Measurements from ENCODE around the gene STEAP3. TPM values are rescaled to one million over a fixed set of nuclear protein-coding genes. Genes with fewer than 3 reads are reported as not detected.

STEAP3 gene
- total RNA-seq (1.1 TPM in 2 replicates), polyA plus RNA-seq (1.6 and 1.7 TPM in 2 replicates), polyA minus RNA-seq (1.00 and 1.1 TPM in 2 replicates)
- total RNA-seq (2013), result 0.79 TPM

- H3K4me1 ChIP-seq (ENCODE audit: control insufficient read depth in 2 of 2, insufficient read depth in 2 of 2, low read length in 2 of 2), result peaks cover 6 to 13% of the 10 kb centered on the region in 2 donors
- ChIA-PET POLR2A (no interaction called here), CTCF (interaction anchor here (1.0 kb wide), 1 partner anchor 11 kb away, joined by 3 read pairs; no protein-coding TSS in a partner anchor)
- Mint-ChIP-seq H3K27me3 (peaks cover 33% of the 10 kb centered on the region), H3K9me3 (ENCODE audit: insufficient read depth) (no peaks in the 10 kb centered on the region), H3K27ac (no peak within 1 kb of the TSS), H3K4me1 (peaks cover 6% of the 10 kb centered on the region), H3K4me3 (peak within 1 kb of the TSS; percentile 77)
- no peak for TF ChIP-seq EZH2 (IDR thresholded peaks at IDR 0.05; ENCODE audit: borderline replicate concordance, insufficient read depth, low read depth, low read length, poor library complexity, severe bottlenecking)
- TF ChIP-seq, protein P1, sequence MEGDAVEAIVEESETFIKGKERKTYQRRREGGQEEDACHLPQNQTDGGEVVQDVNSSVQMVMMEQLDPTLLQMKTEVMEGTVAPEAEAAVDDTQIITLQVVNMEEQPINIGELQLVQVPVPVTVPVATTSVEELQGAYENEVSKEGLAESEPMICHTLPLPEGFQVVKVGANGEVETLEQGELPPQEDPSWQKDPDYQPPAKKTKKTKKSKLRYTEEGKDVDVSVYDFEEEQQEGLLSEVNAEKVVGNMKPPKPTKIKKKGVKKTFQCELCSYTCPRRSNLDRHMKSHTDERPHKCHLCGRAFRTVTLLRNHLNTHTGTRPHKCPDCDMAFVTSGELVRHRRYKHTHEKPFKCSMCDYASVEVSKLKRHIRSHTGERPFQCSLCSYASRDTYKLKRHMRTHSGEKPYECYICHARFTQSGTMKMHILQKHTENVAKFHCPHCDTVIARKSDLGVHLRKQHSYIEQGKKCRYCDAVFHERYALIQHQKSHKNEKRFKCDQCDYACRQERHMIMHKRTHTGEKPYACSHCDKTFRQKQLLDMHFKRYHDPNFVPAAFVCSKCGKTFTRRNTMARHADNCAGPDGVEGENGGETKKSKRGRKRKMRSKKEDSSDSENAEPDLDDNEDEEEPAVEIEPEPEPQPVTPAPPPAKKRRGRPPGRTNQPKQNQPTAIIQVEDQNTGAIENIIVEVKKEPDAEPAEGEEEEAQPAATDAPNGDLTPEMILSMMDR (IDR thresholded peaks at IDR 0.05), result no peak
- ATAC-seq (ENCODE audit: low read depth) (peak; percentile 71), DNase-seq (peak; percentile 72)
- H2AFZ ChIP-seq (ENCODE audit: insufficient read depth, low read depth, low read length, poor library complexity, severe bottlenecking), result peak within 1 kb of the TSS; percentile 85
- intact Hi-C loops (cut with micrococcal nuclease), result loop anchor here (5.0 kb wide), 2 partner anchors 144 to 254 kb away; partner anchors contain the start of genes C2orf76 and DBI
- H3K27ac ChIP-seq (ENCODE audit: low read length in 2 of 2), result no peak within 1 kb of the TSS
- no peaks in the 10 kb centered on the region for H3K79me2 ChIP-seq (ENCODE audit: control insufficient read depth, insufficient read depth, low read length)
- H3K36me3 ChIP-seq (replicated peaks in 1 of 2; ENCODE audit: control extremely low read depth in 1 of 2, control insufficient read depth in 1 of 2, extremely low read depth in 1 of 2, insufficient read depth in 2 of 2, low read length in 1 of 2), result no peaks in the 10 kb centered on the region
- under 1% methylated on average over 89 of the region's 89 CpGs for WGBS (ENCODE audit: insufficient coverage)
- peaks cover 0 to 30% (median 6%) of the 10 kb centered on the region in 4 experiments for H3K27me3 ChIP-seq (replicated peaks in 1 of 4; ENCODE audit: control extremely low read depth in 1 of 4, control insufficient read depth in 3 of 4, insufficient read depth in 4 of 4, low read length in 3 of 4)
- H3K4me3 ChIP-seq (ENCODE audit: control extremely low read depth in 1 of 5, extremely low read depth in 1 of 5, insufficient read depth in 1 of 5, low read depth in 2 of 5, low read length in 4 of 5), result peak within 1 kb of the TSS in 4 of 5 experiments; percentile 43 to 70 (median 61)
- no peaks in the 10 kb centered on the region for H4K20me1 ChIP-seq (ENCODE audit: control insufficient read depth, insufficient read depth, low read length, poor library complexity, severe bottlenecking)
- H3K4me2 ChIP-seq (replicated peaks; ENCODE audit: low read depth, low read length, poor library complexity, severe bottlenecking), result peak within 1 kb of the TSS; percentile 86
- H3K9me3 ChIP-seq (ENCODE audit: control extremely low read depth in 1 of 3, control insufficient read depth in 2 of 3, insufficient read depth in 1 of 3, low read length in 2 of 3), result peaks cover 0 to 4% (median 0%) of the 10 kb centered on the region in 3 donors
- H3K9ac ChIP-seq (ENCODE audit: low read length), result peak within 1 kb of the TSS; percentile 75
Measured at GRCh38 chr2:119223521-119224390, at the start of gene STEAP3. Gene STEAP3, plus strand, starts transcription at chr2:119223834. Its CDS starts 7,179 bp downstream, at chr2:119231013.

Measured in B cell (primary cell).